CD4-positive, alpha-beta memory T cell (primary cell): ENCODE measurements around the gene DQX1. TPM values are rescaled to one million over a fixed set of nuclear protein-coding genes. Genes with fewer than 3 reads are reported as not detected.

Experiments
- CTCF ChIA-PET: fragments of 350-600 bp; sonication (Branson Sonifier 250); formaldehyde crosslinking; loops from one replicate; lab custom pipeline; 2021; ENCODE audit warnings: inconsistent platforms; ENCODE audit not compliant: partially characterized antibody; lab: Charles Lee
- POLR2A ChIA-PET: fragments of 350-600 bp; sonication (Branson Sonifier 250); formaldehyde crosslinking; loops from one replicate; lab custom pipeline; 2021; ENCODE audit not compliant: partially characterized antibody; lab: Charles Lee
- DNase-seq, 5 donors: peaks; one replicate each; pipeline versions ENCODE4 v3.0.0 to v3.0.0-alpha.2; 2020 to 2022; ENCODE audit warnings: mixed read lengths in 1 of 5
- H3K27ac ChIP-seq: one replicate; pipeline ENCODE4 v1.7.0; 2013; ENCODE audit warnings: low read depth, low read length
- H3K27me3 ChIP-seq: 2 replicates; pipeline ENCODE4 v1.7.0; 2013; ENCODE audit warnings: mild to moderate bottlenecking, low read length, moderate library complexity; ENCODE audit not compliant: insufficient read depth
- H3K36me3 ChIP-seq: 2 replicates; pipeline ENCODE4 v1.7.0; 2013; ENCODE audit warnings: mild to moderate bottlenecking, low read length, moderate library complexity; ENCODE audit not compliant: insufficient read depth
- H3K4me1 ChIP-seq: 2 replicates; pipeline ENCODE4 v1.7.0; 2013; ENCODE audit warnings: mild to moderate bottlenecking, low read length, moderate library complexity; ENCODE audit not compliant: insufficient read depth
- H3K4me3 ChIP-seq, 2 donors: one replicate each; pipeline ENCODE4 v1.7.0; 2013; ENCODE audit warnings: low read length in 2 of 2, mild to moderate bottlenecking in 1 of 2
- H3K9me3 ChIP-seq, 2 donors: one replicate each; pipeline ENCODE4 v1.7.0; 2013; ENCODE audit warnings: low read length in 2 of 2, control low read depth in 1 of 2; ENCODE audit not compliant: control insufficient read depth in 1 of 2
- H3K27ac Mint-ChIP-seq, 7 donors: one replicate each; pipeline ENCODE4 v1.8.0; 2020 to 2021; ENCODE audit warnings: mixed read lengths in 7 of 7, mild to moderate bottlenecking in 6 of 7, inconsistent platforms in 3 of 7, moderate library complexity in 3 of 7
- H3K27me3 Mint-ChIP-seq, 2 donors: one replicate each; pipeline ENCODE4 v1.8.0; 2020 to 2021; ENCODE audit warnings: mixed read lengths in 2 of 2
- H3K36me3 Mint-ChIP-seq, 2 donors: one replicate each; pipeline ENCODE4 v1.8.0; 2020 to 2021; ENCODE audit warnings: mixed read lengths in 2 of 2, inconsistent platforms in 1 of 2, mild to moderate bottlenecking in 1 of 2
- H3K4me1 Mint-ChIP-seq, 4 donors: one replicate each; pipeline ENCODE4 v1.8.0; 2020 to 2021; ENCODE audit warnings: mixed read lengths in 4 of 4, mild to moderate bottlenecking in 1 of 4
- H3K4me3 Mint-ChIP-seq, 8 donors: one replicate each; pipeline ENCODE4 v1.8.0; 2020 to 2021; ENCODE audit warnings: mixed read lengths in 8 of 8, mild to moderate bottlenecking in 7 of 8, moderate library complexity in 6 of 8, inconsistent platforms in 3 of 8
- H3K9me3 Mint-ChIP-seq, 8 donors: one replicate each; pipeline ENCODE4 v1.8.0; 2020 to 2021; ENCODE audit warnings: mixed read lengths in 8 of 8, mild to moderate bottlenecking in 5 of 8, inconsistent platforms in 3 of 8, moderate library complexity in 1 of 8
- intact Hi-C: fragments of 100-400 bp; cut with micrococcal nuclease; formaldehyde crosslinking; loops from one replicate; pipeline ENCODE4 v1.15.1; 2023
- polyA plus RNA-seq, 2 donors: library from polyadenylated mRNA; unstranded; fragments of 300-500 nt; fragmentation: Illumina TruSeq; gene quantifications; one replicate each; pipeline ENCODE4 v1.2.3, GENCODE V29; 2021
- total RNA-seq, 2 experiments: library from RNA; stranded (reverse); gene quantifications; one replicate each; pipeline ENCODE4 v1.2.3, GENCODE V29; 2021

Gene DQX1
- total and polyA plus RNA-seq, 4 experiments from 2014 or later = 0.35 to 0.44 TPM; not detected in 2

DNA sequence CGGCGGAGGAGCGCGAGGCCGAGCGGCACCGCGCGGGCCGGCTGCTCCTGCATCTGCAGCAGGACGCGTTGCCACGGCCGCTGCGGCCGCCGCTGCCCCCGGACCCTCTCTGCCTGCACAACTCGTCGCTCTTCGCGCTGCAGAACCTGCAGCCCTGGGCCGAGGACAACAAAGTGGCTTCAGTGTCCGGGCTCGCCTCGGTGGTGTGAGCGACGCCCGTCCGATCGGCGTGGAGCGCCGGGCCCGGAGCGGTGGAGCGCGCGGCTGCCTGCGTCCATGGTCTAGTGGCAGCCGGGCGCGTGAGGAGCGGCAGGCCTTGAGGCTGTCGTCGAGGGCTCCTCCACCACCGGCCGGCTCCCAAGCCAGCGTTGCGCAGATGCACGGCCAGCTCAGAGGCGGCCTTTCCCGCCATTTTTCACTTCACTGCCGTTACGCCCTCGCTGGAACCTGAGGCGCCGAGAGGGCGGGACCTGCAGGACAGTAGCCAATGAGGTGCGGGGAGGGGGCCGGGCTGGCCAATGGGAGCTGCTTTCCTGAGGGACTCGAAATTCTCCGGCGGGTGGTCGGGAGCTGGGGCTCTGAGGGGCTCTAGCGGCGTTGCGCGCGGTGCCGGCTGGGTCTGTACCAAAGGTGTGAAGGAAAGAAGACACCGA is 9.9 kb downstream of the DQX1 start:
- Mint-ChIP-seq H3K4me1 (peaks cover 6 to 36% (median 18%) of the 10 kb centered on the region in 4 donors), H3K27ac (no peak overlapping the region)
- intact Hi-C loops = no loop called here

GRCh38 chr2:74515271-74515980 is 10.6 kb downstream of the DQX1 start:
- peaks cover 6 to 36% (median 20%) of the 10 kb centered on the region in 4 donors for H3K4me1 Mint-ChIP-seq
- H3K27me3 Mint-ChIP-seq = peaks cover 39 to 55% of the 10 kb centered on the region in 2 donors
- Histone ChIP-seq H3K4me1 (peaks cover 35% of the 10 kb centered on the region), H3K4me3 (peak overlapping the region in 1 of 2 donors; percentile 53), H3K27me3 (peaks cover 35% of the 10 kb centered on the region), H3K27ac (no peak overlapping the region), H3K9me3 (no peaks in the 10 kb centered on the region), H3K36me3 (no peaks in the 10 kb centered on the region)
- peaks cover 0 to 4% (median 0%) of the 10 kb centered on the region in 8 donors for H3K9me3 Mint-ChIP-seq
- H3K4me3 Mint-ChIP-seq = peak overlapping the region; percentile 74 to 80 (median 76)
- ChIA-PET CTCF (interaction anchor here (1.3 to 2.6 kb wide), 2 partner anchors 11 to 32 kb away, joined by 3 to 8 read pairs; partner anchors contain the start of genes CCDC142, DQX1 and TTC31), POLR2A (interaction anchor here (0.7 to 2.7 kb wide), 10 partner anchors 8 to 43 kb away, joined by 3 to 20 read pairs (median 4); partner anchors contain the start of genes AUP1, CCDC142, DQX1 and HTRA2)
- peak overlapping the region in 6 of 7 donors; percentile 42 to 85 (median 68) for H3K27ac Mint-ChIP-seq
- intact Hi-C loops = no loop called here
- no peak for DNase-seq
- no peaks in the 10 kb centered on the region for H3K36me3 Mint-ChIP-seq

More for the DNA sequence above, 9.9 kb downstream of the DQX1 start:
- H3K9me3 ChIP-seq = no peaks in the 10 kb centered on the region
- POLR2A ChIA-PET = interaction anchor here (0.6 to 2.7 kb wide), 11 partner anchors 9 to 58 kb away, joined by 3 to 20 read pairs (median 4); partner anchors contain the start of genes AUP1, DQX1, HTRA2 and LBX2
- Mint-ChIP-seq H3K9me3 (peaks cover 0 to 4% (median 0%) of the 10 kb centered on the region in 8 donors), H3K4me3 (peak overlapping the region; percentile 71 to 87 (median 83)), H3K27me3 (peaks cover 40 to 53% of the 10 kb centered on the region in 2 donors), H3K36me3 (no peaks in the 10 kb centered on the region)
- DNase-seq = peak; percentile 71 to 76 (median 73)
- CTCF ChIA-PET = interaction anchor here (2.6 kb wide), 1 partner anchor 33 kb away, joined by 8 read pairs; the partner anchor contains the start of genes CCDC142 and TTC31
- H3K27ac ChIP-seq = no peak overlapping the region
- H3K4me3 ChIP-seq = peak overlapping the region in 1 of 2 donors; percentile 53
- H3K27me3 ChIP-seq = peaks cover 35% of the 10 kb centered on the region
- H3K36me3 ChIP-seq = no peaks in the 10 kb centered on the region
- peaks cover 35% of the 10 kb centered on the region for H3K4me1 ChIP-seq

GRCh38 chr2:74514368-74515270 is 11.4 kb downstream of the DQX1 start, which contains the start of gene TLX2:
Gene TLX2 (plus strand): TSS chr2:74514450. CDS start chr2:74514807, 357 bp downstream.
- Mint-ChIP-seq H3K4me1 (peaks cover 8 to 36% (median 20%) of the 10 kb centered on the region in 4 donors), H3K36me3 (no peaks in the 10 kb centered on the region), H3K27ac (peak within 1 kb of the TSS in 4 of 7 donors; percentile 42 to 85 (median 73)), H3K9me3 (peaks cover 0 to 2% (median 0%) of the 10 kb centered on the region in 8 donors), H3K4me3 (peak within 1 kb of the TSS; percentile 74 to 81 (median 76)), H3K27me3 (peaks cover 32 to 47% of the 10 kb centered on the region in 2 donors)
- CTCF ChIA-PET = interaction anchor here (1.3 to 2.6 kb wide), 2 partner anchors 11 to 32 kb away, joined by 3 to 8 read pairs; partner anchors contain the start of genes CCDC142, DQX1 and TTC31
- Histone ChIP-seq H3K27me3 (peaks cover 35% of the 10 kb centered on the region), H3K4me1 (peaks cover 35% of the 10 kb centered on the region), H3K4me3 (peak within 1 kb of the TSS in 1 of 2 donors; percentile 53), H3K9me3 (no peaks in the 10 kb centered on the region), H3K27ac (no peak within 1 kb of the TSS), H3K36me3 (no peaks in the 10 kb centered on the region)
- POLR2A ChIA-PET = interaction anchor here (0.7 to 2.7 kb wide), 8 partner anchors 8 to 32 kb away, joined by 3 to 20 read pairs (median 6); partner anchors contain the start of genes AUP1, CCDC142, DQX1 and HTRA2
- intact Hi-C loops = no loop called here
- no peak for DNase-seq

GRCh38 chr2:74513605-74514367 is 12.2 kb downstream of the DQX1 start:
- intact Hi-C loops = no loop called here
- peak overlapping the region; percentile 41 to 81 (median 69) for H3K4me3 Mint-ChIP-seq
- H3K4me1 Mint-ChIP-seq = peaks cover 8 to 36% (median 21%) of the 10 kb centered on the region in 4 donors
- Histone ChIP-seq H3K27ac (no peak overlapping the region), H3K4me1 (peaks cover 35% of the 10 kb centered on the region), H3K9me3 (no peaks in the 10 kb centered on the region), H3K27me3 (peaks cover 35% of the 10 kb centered on the region), H3K36me3 (no peaks in the 10 kb centered on the region), H3K4me3 (peak overlapping the region in 1 of 2 donors; percentile 46)
- no peaks in the 10 kb centered on the region for H3K36me3 Mint-ChIP-seq
- CTCF ChIA-PET = interaction anchor here (1.3 kb wide), 1 partner anchor 12 kb away, joined by 3 read pairs; the partner anchor contains the start of gene DQX1
- H3K27ac Mint-ChIP-seq = peak overlapping the region in 2 of 7 donors; percentile 27 to 52
- POLR2A ChIA-PET = interaction anchor here (0.9 to 2.7 kb wide), 10 partner anchors 10 to 58 kb away, joined by 3 to 20 read pairs (median 4); partner anchors contain the start of genes AUP1, DQX1, HTRA2 and MRPL53
- peaks cover 0 to 2% (median 0%) of the 10 kb centered on the region in 8 donors for H3K9me3 Mint-ChIP-seq
- H3K27me3 Mint-ChIP-seq = peaks cover 24 to 42% of the 10 kb centered on the region in 2 donors
- DNase-seq = peak in 1 of 5 donors; percentile 30

DNA sequence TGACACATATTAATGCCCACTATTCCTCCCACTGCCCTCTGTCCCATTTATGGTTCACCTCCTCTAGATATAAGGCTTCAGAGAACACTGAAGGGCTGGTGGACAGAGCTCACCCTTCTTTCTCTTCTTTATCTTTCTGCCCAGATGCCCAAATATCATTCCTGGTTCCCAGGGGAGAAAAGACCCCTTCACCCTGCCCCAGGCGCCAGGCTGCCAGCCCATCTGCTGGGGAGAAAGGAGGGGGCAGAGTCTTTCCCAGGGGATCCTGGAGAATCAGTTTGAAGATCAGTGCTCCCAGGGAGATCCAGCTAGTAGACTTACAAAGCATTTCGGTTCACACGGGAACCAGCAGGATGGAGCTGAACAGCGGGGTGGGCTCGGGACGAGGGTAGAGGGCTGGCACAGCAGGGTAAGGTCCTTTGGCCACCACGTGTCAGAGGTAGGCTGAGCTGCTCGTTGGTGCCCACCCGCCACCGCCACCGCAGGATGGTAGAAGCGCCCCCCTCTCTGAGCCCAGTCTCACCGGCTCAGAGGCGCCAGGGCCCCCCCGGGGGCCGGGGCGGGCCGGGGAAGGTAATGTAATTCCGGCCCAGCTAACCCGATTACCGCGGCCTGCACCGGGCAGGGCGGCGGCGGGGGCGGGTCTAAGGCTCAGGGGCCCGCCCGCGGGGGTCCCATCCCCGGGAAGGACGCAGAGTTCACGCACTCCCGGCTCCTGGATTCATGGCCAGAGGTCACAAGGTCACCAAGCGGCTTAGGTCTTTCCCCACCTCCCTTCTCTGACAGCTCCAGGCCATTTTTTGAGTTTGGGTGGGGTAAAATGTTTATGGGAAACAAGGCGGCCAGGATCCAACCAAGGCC is 13.1 kb downstream of the DQX1 start:
- no peaks in the 10 kb centered on the region for H3K9me3 ChIP-seq
- no peak overlapping the region for H3K27ac ChIP-seq
- no peaks in the 10 kb centered on the region for H3K36me3 ChIP-seq
- Mint-ChIP-seq H3K9me3 (peaks cover 0 to 2% (median 0%) of the 10 kb centered on the region in 8 donors), H3K27ac (peak overlapping the region in 1 of 7 donors; percentile 70), H3K36me3 (no peaks in the 10 kb centered on the region), H3K27me3 (peaks cover 18 to 36% of the 10 kb centered on the region in 2 donors), H3K4me1 (peaks cover 14 to 44% (median 28%) of the 10 kb centered on the region in 4 donors), H3K4me3 (peak overlapping the region in 5 of 8 donors; percentile 41 to 81 (median 69))
- POLR2A ChIA-PET = interaction anchor here (0.9 to 1.8 kb wide), 9 partner anchors 11 to 335 kb away, joined by 3 to 11 read pairs (median 3); partner anchors contain the start of genes AUP1, DQX1, HTRA2 and MRPL53
- peaks cover 32% of the 10 kb centered on the region for H3K27me3 ChIP-seq
- no peak overlapping the region for H3K4me3 ChIP-seq
- CTCF ChIA-PET = no interaction called here
- H3K4me1 ChIP-seq = peaks cover 42% of the 10 kb centered on the region
- intact Hi-C loops = no loop called here
- no peak for DNase-seq
